ENCODE measurements around the gene DHCR24. TPM values are rescaled to one million over a fixed set of nuclear protein-coding genes. Genes with fewer than 3 reads are reported as not detected.

Gene DHCR24
- total and polyA plus RNA-seq, 2 experiments from 2014 or later: 124 to 453 TPM

DNA sequence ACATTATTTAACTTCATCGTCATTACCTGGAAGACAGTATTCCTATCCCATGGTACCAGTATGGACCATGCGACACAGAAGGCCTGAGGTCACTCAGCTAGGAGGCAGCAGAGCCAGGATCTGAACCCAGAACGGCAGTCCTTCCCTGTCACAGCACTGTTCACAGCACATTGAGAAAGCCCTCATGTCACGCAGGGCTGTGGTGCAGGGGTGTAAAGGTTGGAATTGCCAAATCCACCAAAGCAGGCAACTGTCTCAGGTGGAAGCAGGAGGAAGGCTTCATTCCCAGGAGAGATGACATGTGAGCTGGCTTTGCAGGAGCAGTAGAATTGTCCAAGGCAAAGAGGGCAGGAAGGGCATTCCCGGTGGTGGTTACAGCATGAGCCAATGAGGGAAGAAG, 75.9 kb downstream of the DHCR24 start:
- Histone ChIP-seq H2AFZ (no peak overlapping the region), H3K4me3 (no peak overlapping the region), H3K27me3 (ENCODE audit: insufficient read depth) (no peaks in the 10 kb centered on the region), H3K4me2 (no peak overlapping the region), H3K4me1 (ENCODE audit: insufficient read depth) (peaks cover 18% of the 10 kb centered on the region), H3K27ac (ENCODE audit: low read depth) (no peak overlapping the region), H3K9me2 (ENCODE audit: insufficient read depth) (peaks cover 4% of the 10 kb centered on the region; the same call in 1 of the 2 replicates), H3K79me2 (replicated peaks; ENCODE audit: insufficient read depth) (no peaks in the 10 kb centered on the region), H4K20me1 (replicated peaks; ENCODE audit: insufficient read depth) (no peaks in the 10 kb centered on the region), H3K36me3 (ENCODE audit: insufficient read depth) (no peaks in the 10 kb centered on the region), H3F3A (replicated peaks; ENCODE audit: low read depth) (no peaks in the 10 kb centered on the region; the same call in 1 of the 2 replicates)
- peaks cover 18% of the 10 kb centered on the region for H3K27me3 Mint-ChIP-seq (ENCODE audit: insufficient read depth, low read depth, poor library complexity)
- H3K4me3 Mint-ChIP-seq: no peak overlapping the region
- H3K9me3 Mint-ChIP-seq: no peaks in the 10 kb centered on the region
- TF ChIP-seq, protein P1, sequence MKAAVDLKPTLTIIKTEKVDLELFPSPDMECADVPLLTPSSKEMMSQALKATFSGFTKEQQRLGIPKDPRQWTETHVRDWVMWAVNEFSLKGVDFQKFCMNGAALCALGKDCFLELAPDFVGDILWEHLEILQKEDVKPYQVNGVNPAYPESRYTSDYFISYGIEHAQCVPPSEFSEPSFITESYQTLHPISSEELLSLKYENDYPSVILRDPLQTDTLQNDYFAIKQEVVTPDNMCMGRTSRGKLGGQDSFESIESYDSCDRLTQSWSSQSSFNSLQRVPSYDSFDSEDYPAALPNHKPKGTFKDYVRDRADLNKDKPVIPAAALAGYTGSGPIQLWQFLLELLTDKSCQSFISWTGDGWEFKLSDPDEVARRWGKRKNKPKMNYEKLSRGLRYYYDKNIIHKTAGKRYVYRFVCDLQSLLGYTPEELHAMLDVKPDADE (IDR thresholded peaks at IDR 0.05): no peak
- TF ChIP-seq EZH2 (IDR thresholded peaks at IDR 0.05; ENCODE audit: low read depth, unreplicated experiment): no peak
- no peak for TF ChIP-seq CREB1 (CRISPR knock-in tag; IDR thresholded peaks at IDR 0.05; ENCODE audit: low read depth)
- TF ChIP-seq, protein P2, sequence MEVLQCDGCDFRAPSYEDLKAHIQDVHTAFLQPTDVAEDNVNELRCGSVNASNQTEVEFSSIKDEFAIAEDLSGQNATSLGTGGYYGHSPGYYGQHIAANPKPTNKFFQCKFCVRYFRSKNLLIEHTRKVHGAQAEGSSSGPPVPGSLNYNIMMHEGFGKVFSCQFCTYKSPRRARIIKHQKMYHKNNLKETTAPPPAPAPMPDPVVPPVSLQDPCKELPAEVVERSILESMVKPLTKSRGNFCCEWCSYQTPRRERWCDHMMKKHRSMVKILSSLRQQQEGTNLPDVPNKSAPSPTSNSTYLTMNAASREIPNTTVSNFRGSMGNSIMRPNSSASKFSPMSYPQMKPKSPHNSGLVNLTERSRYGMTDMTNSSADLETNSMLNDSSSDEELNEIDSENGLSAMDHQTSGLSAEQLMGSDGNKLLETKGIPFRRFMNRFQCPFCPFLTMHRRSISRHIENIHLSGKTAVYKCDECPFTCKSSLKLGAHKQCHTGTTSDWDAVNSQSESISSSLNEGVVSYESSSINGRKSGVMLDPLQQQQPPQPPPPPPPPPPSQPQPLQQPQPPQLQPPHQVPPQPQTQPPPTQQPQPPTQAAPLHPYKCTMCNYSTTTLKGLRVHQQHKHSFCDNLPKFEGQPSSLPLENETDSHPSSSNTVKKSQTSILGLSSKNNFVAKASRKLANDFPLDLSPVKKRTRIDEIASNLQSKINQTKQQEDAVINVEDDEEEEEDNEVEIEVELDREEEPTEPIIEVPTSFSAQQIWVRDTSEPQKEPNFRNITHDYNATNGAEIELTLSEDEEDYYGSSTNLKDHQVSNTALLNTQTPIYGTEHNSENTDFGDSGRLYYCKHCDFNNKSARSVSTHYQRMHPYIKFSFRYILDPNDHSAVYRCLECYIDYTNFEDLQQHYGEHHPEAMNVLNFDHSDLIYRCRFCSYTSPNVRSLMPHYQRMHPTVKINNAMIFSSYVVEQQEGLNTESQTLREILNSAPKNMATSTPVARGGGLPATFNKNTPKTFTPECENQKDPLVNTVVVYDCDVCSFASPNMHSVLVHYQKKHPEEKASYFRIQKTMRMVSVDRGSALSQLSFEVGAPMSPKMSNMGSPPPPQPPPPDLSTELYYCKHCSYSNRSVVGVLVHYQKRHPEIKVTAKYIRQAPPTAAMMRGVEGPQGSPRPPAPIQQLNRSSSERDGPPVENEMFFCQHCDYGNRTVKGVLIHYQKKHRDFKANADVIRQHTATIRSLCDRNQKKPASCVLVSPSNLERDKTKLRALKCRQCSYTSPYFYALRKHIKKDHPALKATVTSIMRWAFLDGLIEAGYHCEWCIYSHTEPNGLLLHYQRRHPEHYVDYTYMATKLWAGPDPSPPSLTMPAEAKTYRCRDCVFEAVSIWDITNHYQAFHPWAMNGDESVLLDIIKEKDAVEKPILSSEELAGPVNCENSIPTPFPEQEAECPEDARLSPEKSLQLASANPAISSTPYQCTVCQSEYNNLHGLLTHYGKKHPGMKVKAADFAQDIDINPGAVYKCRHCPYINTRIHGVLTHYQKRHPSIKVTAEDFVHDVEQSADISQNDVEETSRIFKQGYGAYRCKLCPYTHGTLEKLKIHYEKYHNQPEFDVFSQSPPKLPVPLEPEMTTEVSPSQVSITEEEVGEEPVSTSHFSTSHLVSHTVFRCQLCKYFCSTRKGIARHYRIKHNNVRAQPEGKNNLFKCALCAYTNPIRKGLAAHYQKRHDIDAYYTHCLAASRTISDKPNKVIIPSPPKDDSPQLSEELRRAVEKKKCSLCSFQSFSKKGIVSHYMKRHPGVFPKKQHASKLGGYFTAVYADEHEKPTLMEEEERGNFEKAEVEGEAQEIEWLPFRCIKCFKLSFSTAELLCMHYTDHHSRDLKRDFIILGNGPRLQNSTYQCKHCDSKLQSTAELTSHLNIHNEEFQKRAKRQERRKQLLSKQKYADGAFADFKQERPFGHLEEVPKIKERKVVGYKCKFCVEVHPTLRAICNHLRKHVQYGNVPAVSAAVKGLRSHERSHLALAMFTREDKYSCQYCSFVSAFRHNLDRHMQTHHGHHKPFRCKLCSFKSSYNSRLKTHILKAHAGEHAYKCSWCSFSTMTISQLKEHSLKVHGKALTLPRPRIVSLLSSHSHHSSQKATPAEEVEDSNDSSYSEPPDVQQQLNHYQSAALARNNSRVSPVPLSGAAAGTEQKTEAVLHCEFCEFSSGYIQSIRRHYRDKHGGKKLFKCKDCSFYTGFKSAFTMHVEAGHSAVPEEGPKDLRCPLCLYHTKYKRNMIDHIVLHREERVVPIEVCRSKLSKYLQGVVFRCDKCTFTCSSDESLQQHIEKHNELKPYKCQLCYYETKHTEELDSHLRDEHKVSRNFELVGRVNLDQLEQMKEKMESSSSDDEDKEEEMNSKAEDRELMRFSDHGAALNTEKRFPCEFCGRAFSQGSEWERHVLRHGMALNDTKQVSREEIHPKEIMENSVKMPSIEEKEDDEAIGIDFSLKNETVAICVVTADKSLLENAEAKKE (CRISPR knock-in tag; IDR thresholded peaks at IDR 0.05): no peak
- no peak for TF ChIP-seq STAT1 (IDR thresholded peaks at IDR 0.05; ENCODE audit: unreplicated experiment)
- no peak for TF ChIP-seq ZNF331 (CRISPR knock-in tag; IDR thresholded peaks at IDR 0.05; ENCODE audit: low read depth)
- no peak for TF ChIP-seq ZNF114 (CRISPR knock-in tag; IDR thresholded peaks at IDR 0.05)
- TF ChIP-seq CTCF (conservative IDR thresholded peaks at IDR 0.05; ENCODE audit: low read depth in 2 of 2): no peak
- TF ChIP-seq EZH2phosphoT487 (IDR thresholded peaks at IDR 0.05; ENCODE audit: unreplicated experiment): no peak
- TF ChIP-seq, protein P3, sequence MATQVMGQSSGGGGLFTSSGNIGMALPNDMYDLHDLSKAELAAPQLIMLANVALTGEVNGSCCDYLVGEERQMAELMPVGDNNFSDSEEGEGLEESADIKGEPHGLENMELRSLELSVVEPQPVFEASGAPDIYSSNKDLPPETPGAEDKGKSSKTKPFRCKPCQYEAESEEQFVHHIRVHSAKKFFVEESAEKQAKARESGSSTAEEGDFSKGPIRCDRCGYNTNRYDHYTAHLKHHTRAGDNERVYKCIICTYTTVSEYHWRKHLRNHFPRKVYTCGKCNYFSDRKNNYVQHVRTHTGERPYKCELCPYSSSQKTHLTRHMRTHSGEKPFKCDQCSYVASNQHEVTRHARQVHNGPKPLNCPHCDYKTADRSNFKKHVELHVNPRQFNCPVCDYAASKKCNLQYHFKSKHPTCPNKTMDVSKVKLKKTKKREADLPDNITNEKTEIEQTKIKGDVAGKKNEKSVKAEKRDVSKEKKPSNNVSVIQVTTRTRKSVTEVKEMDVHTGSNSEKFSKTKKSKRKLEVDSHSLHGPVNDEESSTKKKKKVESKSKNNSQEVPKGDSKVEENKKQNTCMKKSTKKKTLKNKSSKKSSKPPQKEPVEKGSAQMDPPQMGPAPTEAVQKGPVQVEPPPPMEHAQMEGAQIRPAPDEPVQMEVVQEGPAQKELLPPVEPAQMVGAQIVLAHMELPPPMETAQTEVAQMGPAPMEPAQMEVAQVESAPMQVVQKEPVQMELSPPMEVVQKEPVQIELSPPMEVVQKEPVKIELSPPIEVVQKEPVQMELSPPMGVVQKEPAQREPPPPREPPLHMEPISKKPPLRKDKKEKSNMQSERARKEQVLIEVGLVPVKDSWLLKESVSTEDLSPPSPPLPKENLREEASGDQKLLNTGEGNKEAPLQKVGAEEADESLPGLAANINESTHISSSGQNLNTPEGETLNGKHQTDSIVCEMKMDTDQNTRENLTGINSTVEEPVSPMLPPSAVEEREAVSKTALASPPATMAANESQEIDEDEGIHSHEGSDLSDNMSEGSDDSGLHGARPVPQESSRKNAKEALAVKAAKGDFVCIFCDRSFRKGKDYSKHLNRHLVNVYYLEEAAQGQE (IDR thresholded peaks at IDR 0.05; ENCODE audit: unreplicated experiment): no peak
- TF ChIP-seq POLR2AphosphoS5 (IDR thresholded peaks at IDR 0.05; ENCODE audit: low read depth): no peak
- no peak for TF ChIP-seq NANOG (IDR thresholded peaks at IDR 0.05; ENCODE audit: borderline replicate concordance)
- no peak for TF ChIP-seq JUNB (IDR thresholded peaks at IDR 0.05; ENCODE audit: unreplicated experiment)
- ATAC-seq (no peak), DNase-seq (ENCODE audit: low spot score) (no peak)
- H3K4me1 Mint-ChIP-seq: peaks cover 40% of the 10 kb centered on the region
- no peak overlapping the region for H3K27ac Mint-ChIP-seq
- no peaks in the 10 kb centered on the region for H3K36me3 Mint-ChIP-seq (ENCODE audit: low read depth)
